Esophagus muscularis mucosa (tissue), 4 donors: ENCODE measurements around the gene SDC4.

Experiments
- EP300 ChIP-seq: sonication (generic); formaldehyde crosslinking; IDR thresholded peaks from one replicate; pipeline ENCODE4 v1.6.1; 2017; ENCODE audit warnings: antibody characterized with exemption
- POLR2A ChIP-seq: fragments of 450-650 bp; IDR thresholded peaks from one replicate; pipeline ENCODE4 v1.6.1; 2017; ENCODE audit warnings: antibody characterized with exemption, moderate library complexity, mild to moderate bottlenecking, low read depth
- TF ChIP-seq, protein P1 (sequence below), 3 experiments: fragments of 200-600 bp in 2 of 3; fragments of 450-650 bp in 1 of 3; sonication (generic) in 2 of 3; IDR thresholded peaks; one replicate each; pipeline ENCODE4 v1.5.1; 2017 to 2019; ENCODE audit warnings: antibody characterized with exemption in 3 of 3, mild to moderate bottlenecking in 2 of 3, moderate library complexity in 1 of 3

DNA sequence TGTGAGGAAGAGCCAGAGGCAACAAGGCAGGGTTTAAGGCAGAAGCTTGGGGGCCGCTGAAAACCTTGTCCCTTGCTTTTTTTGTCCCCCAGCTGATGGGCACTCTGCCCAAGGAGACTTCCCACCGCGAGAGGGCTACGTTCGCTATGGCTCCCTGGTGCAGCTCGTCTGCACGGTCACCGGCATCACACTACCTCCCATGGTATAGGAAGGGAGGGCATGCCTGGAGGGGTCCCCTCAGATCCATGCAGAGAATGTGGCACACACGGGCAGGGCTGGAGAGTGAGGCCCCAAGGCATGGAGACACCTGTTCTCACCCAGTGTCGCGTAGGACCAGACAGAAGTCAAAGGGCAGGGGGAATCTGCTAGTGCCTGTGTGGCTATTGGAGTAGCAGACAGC, 34.3 kb downstream of the SDC4 start:
- TF ChIP-seq, protein P1, sequence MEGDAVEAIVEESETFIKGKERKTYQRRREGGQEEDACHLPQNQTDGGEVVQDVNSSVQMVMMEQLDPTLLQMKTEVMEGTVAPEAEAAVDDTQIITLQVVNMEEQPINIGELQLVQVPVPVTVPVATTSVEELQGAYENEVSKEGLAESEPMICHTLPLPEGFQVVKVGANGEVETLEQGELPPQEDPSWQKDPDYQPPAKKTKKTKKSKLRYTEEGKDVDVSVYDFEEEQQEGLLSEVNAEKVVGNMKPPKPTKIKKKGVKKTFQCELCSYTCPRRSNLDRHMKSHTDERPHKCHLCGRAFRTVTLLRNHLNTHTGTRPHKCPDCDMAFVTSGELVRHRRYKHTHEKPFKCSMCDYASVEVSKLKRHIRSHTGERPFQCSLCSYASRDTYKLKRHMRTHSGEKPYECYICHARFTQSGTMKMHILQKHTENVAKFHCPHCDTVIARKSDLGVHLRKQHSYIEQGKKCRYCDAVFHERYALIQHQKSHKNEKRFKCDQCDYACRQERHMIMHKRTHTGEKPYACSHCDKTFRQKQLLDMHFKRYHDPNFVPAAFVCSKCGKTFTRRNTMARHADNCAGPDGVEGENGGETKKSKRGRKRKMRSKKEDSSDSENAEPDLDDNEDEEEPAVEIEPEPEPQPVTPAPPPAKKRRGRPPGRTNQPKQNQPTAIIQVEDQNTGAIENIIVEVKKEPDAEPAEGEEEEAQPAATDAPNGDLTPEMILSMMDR (IDR thresholded peaks at IDR 0.05): no peak
- TF ChIP-seq POLR2A (no peak), EP300 (no peak)
